Measurements from ENCODE around the gene OSM.

- TF ChIP-seq MAX (IDR thresholded peaks at IDR 0.05) (no peak), CTCF (IDR thresholded peaks at IDR 0.05; ENCODE audit: low read depth, low read length, missing input control) (no peak), REST (IDR thresholded peaks at IDR 0.05) (no peak), SP1 (IDR thresholded peaks at IDR 0.05) (no peak), GABPA (IDR thresholded peaks at IDR 0.05 in 1 of 2, conservative IDR thresholded peaks at IDR 0.05 in 1 of 2) (no peak), YY1 (IDR thresholded peaks at IDR 0.05) (no peak), JUND (IDR thresholded peaks at IDR 0.05) (no peak), TAF1 (conservative IDR thresholded peaks at IDR 0.05) (no peak), ATF3 (IDR thresholded peaks at IDR 0.05) (no peak), RXRA (IDR thresholded peaks at IDR 0.05) (no peak), EGR1 (IDR thresholded peaks at IDR 0.05; ENCODE audit: low read depth in 2 of 2) (no peak), RAD21 (IDR thresholded peaks at IDR 0.05) (no peak), NR2F2 (IDR thresholded peaks at IDR 0.05) (no peak)
Observed at GRCh38 chr22:30245181-30245984, 21.3 kb downstream of the OSM start.

All from liver (tissue), 3 donors.